HL-60 (cell line): ENCODE results near the gene NUDT6.

Experiments
- DNase-seq, 2 experiments: peaks; one replicate each; pipeline ENCODE4 v3.0.0-alpha.2; 2010 to 2020; ENCODE audit warnings: low read depth in 1 of 2, low spot score in 1 of 2
- H3K27ac ChIP-seq: fragments of 250-450 bp; sonication (Bioruptor Pico); replicated peaks from 2 replicates; pipeline ENCODE4 v1.5.1; 2020; ENCODE audit warnings: mild to moderate bottlenecking, moderate library complexity
- H3K27me3 ChIP-seq: fragments of 250-450 bp; sonication (Bioruptor Pico); 2 replicates; pipeline ENCODE4 v1.5.1; 2021; ENCODE audit warnings: mild to moderate bottlenecking, moderate library complexity; ENCODE audit not compliant: insufficient read depth, poor library complexity, severe bottlenecking
- H3K4me3 ChIP-seq: replicated peaks from 2 replicates; pipeline ENCODE4 v1.5.1; 2011; ENCODE audit warnings: mild to moderate bottlenecking, control low read depth, low read length; ENCODE audit not compliant: insufficient read depth
- CTCF ChIP-seq: IDR thresholded peaks from one replicate; pipeline ENCODE4 v1.5.1; 2011; ENCODE audit warnings: low read length, control low read depth, inconsistent platforms; ENCODE audit not compliant: insufficient read depth
- GABPA ChIP-seq: IDR thresholded peaks from 2 replicates; pipeline ENCODE4 v1.6.1; 2012; ENCODE audit warnings: low read depth
- POLR2AphosphoS5 ChIP-seq: IDR thresholded peaks from 2 replicates; pipeline ENCODE4 v1.6.1; 2012; ENCODE audit warnings: low read depth
- REST ChIP-seq: IDR thresholded peaks from 2 replicates; pipeline ENCODE4 v1.6.1; 2012; ENCODE audit warnings: low read depth; ENCODE audit not compliant: insufficient replicate concordance
- SPI1 ChIP-seq: IDR thresholded peaks from 2 replicates; pipeline ENCODE4 v1.6.1; 2012; ENCODE audit warnings: low read depth, mild to moderate bottlenecking, borderline replicate concordance

The NUDT6 gene

GRCh38 chr4:122908223-122908622 is 14.2 kb downstream of the NUDT6 start:
- DNase-seq: no peak
- TF ChIP-seq REST: no peak
- TF ChIP-seq POLR2AphosphoS5: no peak
- no peak for TF ChIP-seq GABPA
- TF ChIP-seq CTCF: no peak
- TF ChIP-seq SPI1: no peak
- H3K27ac ChIP-seq: no peak overlapping the region

GRCh38 chr4:122906859-122907305 is 15.5 kb downstream of the NUDT6 start:
- H3K4me3 ChIP-seq: no peak overlapping the region
- no peak for TF ChIP-seq POLR2AphosphoS5
- no peak for TF ChIP-seq CTCF
- TF ChIP-seq SPI1: no peak
- TF ChIP-seq REST: no peak
- TF ChIP-seq GABPA: no peak
- H3K27me3 ChIP-seq: no peaks in the 10 kb centered on the region
- no peak for DNase-seq
- H3K27ac ChIP-seq: no peak overlapping the region

More at GRCh38 chr4:122908223-122908622, 14.2 kb downstream of the NUDT6 start:
- H3K4me3 ChIP-seq: no peak overlapping the region
- no peaks in the 10 kb centered on the region for H3K27me3 ChIP-seq

- no peak for TF ChIP-seq REST
- no peak for TF ChIP-seq GABPA
- TF ChIP-seq CTCF: no peak
- TF ChIP-seq SPI1: no peak
- TF ChIP-seq POLR2AphosphoS5: no peak
- Histone ChIP-seq H3K4me3 (no peak overlapping the region), H3K27me3 (no peaks in the 10 kb centered on the region), H3K27ac (no peak overlapping the region)
- DNase-seq: no peak
Observed at GRCh38 chr4:122903766-122904288, 18.6 kb downstream of the NUDT6 start.
